ENCODE measurements around the gene FAM171A1.

- TF ChIP-seq CTCF (conservative IDR thresholded peaks at IDR 0.05; ENCODE audit: low read depth, low read length), result no peak
- TF ChIP-seq EZH2 (IDR thresholded peaks at IDR 0.05; ENCODE audit: borderline replicate concordance, low read depth, low read length, poor library complexity, severe bottlenecking), result no peak
Measured at GRCh38 chr10:15344876-15345285, 26.2 kb downstream of the FAM171A1 start.
